GM23248 (cell line): ENCODE results near the gene GFOD1. TPM values are rescaled to one million over a fixed set of nuclear protein-coding genes. Genes with fewer than 3 reads are reported as not detected.

Experiments used
- DNase-seq: peaks from one replicate; pipeline ENCODE4 v3.0.0-alpha.2; 2015
- H2AFZ ChIP-seq: fragments of 200-600 bp; sonication (generic); 2 replicates; pipeline ENCODE4 v1.6.1; 2016; ENCODE audit warnings: antibody characterized with exemption
- H3F3A ChIP-seq: fragments of 200-600 bp; sonication (generic); 2 replicates; pipeline ENCODE4 v1.6.1; 2016; ENCODE audit warnings: mild to moderate bottlenecking, antibody characterized with exemption, mixed run types; ENCODE audit not compliant: insufficient read depth
- H3K27ac ChIP-seq: fragments of 200-600 bp; sonication (generic); 2 replicates; pipeline ENCODE4 v1.5.1; 2016; ENCODE audit warnings: mild to moderate bottlenecking
- H3K27me3 ChIP-seq: fragments of 200-600 bp; sonication (generic); replicated peaks from 2 replicates; pipeline ENCODE4 v1.6.1; 2016; ENCODE audit warnings: mild to moderate bottlenecking; ENCODE audit not compliant: insufficient read depth
- H3K36me3 ChIP-seq: fragments of 200-600 bp; sonication (generic); 2 replicates; pipeline ENCODE4 v1.6.1; 2016; ENCODE audit warnings: low read depth, mild to moderate bottlenecking
- H3K4me1 ChIP-seq: fragments of 200-600 bp; sonication (generic); 2 replicates; pipeline ENCODE4 v1.6.1; 2016; ENCODE audit warnings: mild to moderate bottlenecking; ENCODE audit not compliant: insufficient read depth
- H3K4me2 ChIP-seq: fragments of 200-600 bp; sonication (generic); one replicate; pipeline ENCODE4 v1.6.1; 2016; ENCODE audit warnings: mild to moderate bottlenecking; ENCODE audit not compliant: unreplicated experiment
- H3K4me3 ChIP-seq: fragments of 200-600 bp; sonication (generic); 2 replicates; pipeline ENCODE4 v1.5.1; 2016; ENCODE audit warnings: mild to moderate bottlenecking
- H3K79me2 ChIP-seq: fragments of 200-600 bp; sonication (generic); 2 replicates; pipeline ENCODE4 v1.6.1; 2016; ENCODE audit warnings: mild to moderate bottlenecking; ENCODE audit not compliant: insufficient read depth
- H3K9ac ChIP-seq: fragments of 200-600 bp; sonication (generic); 2 replicates; pipeline ENCODE4 v1.6.1; 2016; ENCODE audit warnings: mild to moderate bottlenecking
- H3K9me2 ChIP-seq: fragments of 200-600 bp; sonication (generic); 2 replicates; pipeline ENCODE4 v1.6.1; 2016; ENCODE audit warnings: mixed run types, mild to moderate bottlenecking, moderate library complexity; ENCODE audit not compliant: insufficient read depth
- H3K9me3 ChIP-seq: fragments of 200-600 bp; sonication (generic); one replicate; pipeline ENCODE4 v1.6.1; 2017; ENCODE audit warnings: low read depth
- H4K20me1 ChIP-seq: fragments of 200-600 bp; sonication (generic); 2 replicates; pipeline ENCODE4 v1.6.0; 2016; ENCODE audit not compliant: insufficient read depth
- EZH2 ChIP-seq: fragments of 200-600 bp; sonication (generic); IDR thresholded peaks from 2 replicates; pipeline ENCODE4 v1.6.1; 2018; ENCODE audit warnings: antibody characterized with exemption, mild to moderate bottlenecking; ENCODE audit not compliant: insufficient read depth, poor library complexity, severe bottlenecking
- EZH2phosphoT487 ChIP-seq: fragments of 200-600 bp; sonication (generic); IDR thresholded peaks from 2 replicates; pipeline ENCODE4 v1.6.1; 2018; ENCODE audit warnings: antibody characterized with exemption, moderate library complexity, mild to moderate bottlenecking, low read depth; ENCODE audit not compliant: insufficient read depth
- WGBS, 2 experiments: methylation state at CpG; one replicate each; pipeline ENCODE4 v1.1.6; 2015 to 2017; ENCODE audit warnings: low lambda C conversion rate in 2 of 2, low coverage in 1 of 2; ENCODE audit errors: missing lambda C conversion rate in 2 of 2; 5-methylcytosine and 5-hydroxymethylcytosine counted together
- in situ Hi-C: fragments of 300-500 bp; cut with MboI; formaldehyde crosslinking; loops from 2 replicates; pipeline ENCODE4 v1.15.0; 2020
- polyA plus RNA-seq: library from polyadenylated mRNA; unstranded; fragments of >200 nt; fragmentation: Nextera tagmentation; extraction: Ambion mirVana; gene quantifications from 2 replicates; pipeline ENCODE4 v1.2.1, GENCODE V29; 2016
- total RNA-seq: library from RNA; depleted of rRNA; stranded (reverse); fragments of >200 nt; shearing (Covaris generic); gene quantifications from 2 replicates; pipeline ENCODE4 v1.2.3, GENCODE V29; 2014

GFOD1 gene
- total and polyA plus RNA-seq, 2 experiments from 2014 or later, result 0.84 to 0.97 TPM

- H3F3A ChIP-seq, result no peaks in the 10 kb centered on the region
- in situ Hi-C loops, result no loop called here
These were observed 103.9 kb downstream of the GFOD1 start for GRCh38 chr6:13383328-13384163.

GRCh38 chr6:13380761-13381160, 106.6 kb downstream of the GFOD1 start:
- H3K79me2 ChIP-seq, result no peaks in the 10 kb centered on the region
- no peak overlapping the region for H3K4me2 ChIP-seq
- H3K9me2 ChIP-seq, result no peaks in the 10 kb centered on the region
- DNase-seq, result no peak
- no peaks in the 10 kb centered on the region for H3F3A ChIP-seq
- H3K9me3 ChIP-seq, result no peaks in the 10 kb centered on the region
- in situ Hi-C loops, result no loop called here
- H2AFZ ChIP-seq, result no peak overlapping the region
- H3K27me3 ChIP-seq, result no peaks in the 10 kb centered on the region
- no peaks in the 10 kb centered on the region for H3K36me3 ChIP-seq
- TF ChIP-seq EZH2 (no peak), EZH2phosphoT487 (no peak)
- H3K9ac ChIP-seq, result no peak overlapping the region
- H4K20me1 ChIP-seq, result no peaks in the 10 kb centered on the region
- H3K4me3 ChIP-seq, result no peak overlapping the region
- no peaks in the 10 kb centered on the region for H3K4me1 ChIP-seq
- no peak overlapping the region for H3K27ac ChIP-seq
- WGBS, 2 experiments, result 87 to 90% methylated on average over 2 of the region's 2 CpGs

More at GRCh38 chr6:13383328-13384163, 103.9 kb downstream of the GFOD1 start:
- H3K27me3 ChIP-seq, result no peaks in the 10 kb centered on the region
- H3K9me3 ChIP-seq, result no peaks in the 10 kb centered on the region
- no peaks in the 10 kb centered on the region for H3K36me3 ChIP-seq
- H2AFZ ChIP-seq, result no peak overlapping the region
- H3K9me2 ChIP-seq, result no peaks in the 10 kb centered on the region
- H3K9ac ChIP-seq, result no peak overlapping the region
- no peaks in the 10 kb centered on the region for H3K4me1 ChIP-seq
- TF ChIP-seq EZH2, result no peak
- TF ChIP-seq EZH2phosphoT487, result no peak
- WGBS, 2 experiments, result 83 to 85% methylated on average over 9 of the region's 9 CpGs
- no peak overlapping the region for H3K27ac ChIP-seq
- peak; percentile 31 for DNase-seq
- no peak overlapping the region for H3K4me3 ChIP-seq
- H3K79me2 ChIP-seq, result no peaks in the 10 kb centered on the region
- H4K20me1 ChIP-seq, result no peaks in the 10 kb centered on the region
- no peak overlapping the region for H3K4me2 ChIP-seq

- TF ChIP-seq EZH2 (no peak), EZH2phosphoT487 (no peak)
- DNase-seq, result no peak
- no peaks in the 10 kb centered on the region for H3K4me1 ChIP-seq
- no peaks in the 10 kb centered on the region for H4K20me1 ChIP-seq
- H2AFZ ChIP-seq, result no peak overlapping the region
- in situ Hi-C loops, result no loop called here
- H3K27ac ChIP-seq, result no peak overlapping the region
- no peaks in the 10 kb centered on the region for H3F3A ChIP-seq
- WGBS, 2 experiments, result 87% methylated on average over 9 of the region's 9 CpGs
- H3K27me3 ChIP-seq, result no peaks in the 10 kb centered on the region
- no peak overlapping the region for H3K9ac ChIP-seq
- H3K4me3 ChIP-seq, result no peak overlapping the region
- H3K9me3 ChIP-seq, result no peaks in the 10 kb centered on the region
- no peaks in the 10 kb centered on the region for H3K79me2 ChIP-seq
- H3K4me2 ChIP-seq, result no peak overlapping the region
- no peaks in the 10 kb centered on the region for H3K36me3 ChIP-seq
- no peaks in the 10 kb centered on the region for H3K9me2 ChIP-seq
These were observed 108.5 kb downstream of the GFOD1 start for GRCh38 chr6:13378669-13379590.

- no peaks in the 10 kb centered on the region for H3K36me3 ChIP-seq
- no peaks in the 10 kb centered on the region for H3K79me2 ChIP-seq
- H4K20me1 ChIP-seq, result no peaks in the 10 kb centered on the region
- no peak overlapping the region for H3K4me2 ChIP-seq
- H3K4me3 ChIP-seq, result no peak overlapping the region
- H3K27me3 ChIP-seq, result no peaks in the 10 kb centered on the region
- no peak overlapping the region for H3K27ac ChIP-seq
- H3K4me1 ChIP-seq, result no peaks in the 10 kb centered on the region
- no peak for TF ChIP-seq EZH2phosphoT487
- no peak for TF ChIP-seq EZH2
- H2AFZ ChIP-seq, result no peak overlapping the region
- in situ Hi-C loops, result no loop called here
- H3K9me2 ChIP-seq, result no peaks in the 10 kb centered on the region
- no peaks in the 10 kb centered on the region for H3K9me3 ChIP-seq
- no peak for DNase-seq
- H3K9ac ChIP-seq, result no peak overlapping the region
- no peaks in the 10 kb centered on the region for H3F3A ChIP-seq
- 86 to 91% methylated on average over 2 of the region's 2 CpGs for WGBS, 2 experiments
These were observed 110.2 kb downstream of the GFOD1 start for GRCh38 chr6:13377054-13377758.
